IMR-90 (cell line): ENCODE data around the gene SLC19A1.

Experiments used
- BHLHE40 ChIP-seq: fragments of 150-350 bp; IDR thresholded peaks from 2 replicates; pipeline ENCODE4 v1.6.1; 2016; ENCODE audit warnings: mild to moderate bottlenecking, low read depth, low read length
- CHD1 ChIP-seq: IDR thresholded peaks from 2 replicates; pipeline ENCODE4 v1.6.1; 2012; ENCODE audit warnings: low read depth, low read length, improper control_type of control experiment
- POLR2A ChIP-seq: IDR thresholded peaks from 2 replicates; pipeline ENCODE4 v1.6.1; 2012; ENCODE audit warnings: mild to moderate bottlenecking, low read depth, low read length
- RCOR1 ChIP-seq: IDR thresholded peaks from 2 replicates; pipeline ENCODE4 v1.6.1; 2012; ENCODE audit warnings: mild to moderate bottlenecking, low read length, improper control_type of control experiment; ENCODE audit not compliant: insufficient replicate concordance
- TF ChIP-seq, protein P1 (sequence below): conservative IDR thresholded peaks from 2 replicates; pipeline ENCODE4 v1.5.1; 2012; ENCODE audit warnings: mild to moderate bottlenecking, low read depth, low read length, improper control_type of control experiment
- TF ChIP-seq, protein P2 (sequence below): fragments of 150-350 bp; IDR thresholded peaks from 2 replicates; pipeline ENCODE4 v1.6.1; 2017; ENCODE audit warnings: mild to moderate bottlenecking, antibody characterized with exemption, low read length, low read depth

DNA sequence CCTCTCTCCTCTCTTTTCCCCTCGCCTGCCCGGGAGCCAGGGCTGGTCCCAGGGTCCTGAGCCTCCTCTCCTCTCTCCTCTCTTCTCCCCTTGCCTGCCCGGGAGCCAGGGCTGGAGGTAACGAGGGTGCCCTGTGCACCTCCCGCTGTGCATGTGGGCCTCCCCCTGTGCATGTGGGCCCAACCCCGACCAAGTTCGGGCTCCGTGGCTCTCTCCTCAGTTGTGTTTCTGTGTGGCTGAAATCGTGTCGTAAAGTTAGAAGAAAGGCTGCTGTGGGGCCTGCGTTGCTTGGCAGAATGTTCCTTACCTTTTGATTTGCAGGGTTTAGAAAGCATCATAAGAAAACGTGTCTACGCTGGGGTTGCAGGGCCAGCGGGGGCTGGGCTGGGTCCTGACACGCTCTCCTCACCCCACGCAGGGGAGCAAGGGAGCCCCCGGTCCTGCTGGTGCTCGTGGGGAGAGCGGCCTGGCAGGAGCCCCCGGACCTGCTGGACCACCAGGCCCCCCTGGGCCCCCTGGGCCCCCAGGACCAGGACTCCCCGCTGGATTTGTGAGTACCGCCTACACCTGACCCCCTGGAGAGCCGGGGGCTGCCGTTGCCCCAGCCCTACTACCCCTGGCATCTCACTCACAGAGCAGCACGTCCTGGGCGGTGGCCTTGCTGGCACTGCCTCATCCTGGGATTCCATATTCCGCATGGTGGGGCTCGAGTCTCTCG, 55.6 kb downstream of the SLC19A1 start:
- TF ChIP-seq, protein P1, sequence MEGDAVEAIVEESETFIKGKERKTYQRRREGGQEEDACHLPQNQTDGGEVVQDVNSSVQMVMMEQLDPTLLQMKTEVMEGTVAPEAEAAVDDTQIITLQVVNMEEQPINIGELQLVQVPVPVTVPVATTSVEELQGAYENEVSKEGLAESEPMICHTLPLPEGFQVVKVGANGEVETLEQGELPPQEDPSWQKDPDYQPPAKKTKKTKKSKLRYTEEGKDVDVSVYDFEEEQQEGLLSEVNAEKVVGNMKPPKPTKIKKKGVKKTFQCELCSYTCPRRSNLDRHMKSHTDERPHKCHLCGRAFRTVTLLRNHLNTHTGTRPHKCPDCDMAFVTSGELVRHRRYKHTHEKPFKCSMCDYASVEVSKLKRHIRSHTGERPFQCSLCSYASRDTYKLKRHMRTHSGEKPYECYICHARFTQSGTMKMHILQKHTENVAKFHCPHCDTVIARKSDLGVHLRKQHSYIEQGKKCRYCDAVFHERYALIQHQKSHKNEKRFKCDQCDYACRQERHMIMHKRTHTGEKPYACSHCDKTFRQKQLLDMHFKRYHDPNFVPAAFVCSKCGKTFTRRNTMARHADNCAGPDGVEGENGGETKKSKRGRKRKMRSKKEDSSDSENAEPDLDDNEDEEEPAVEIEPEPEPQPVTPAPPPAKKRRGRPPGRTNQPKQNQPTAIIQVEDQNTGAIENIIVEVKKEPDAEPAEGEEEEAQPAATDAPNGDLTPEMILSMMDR, result no peak
- TF ChIP-seq BHLHE40, result no peak
- TF ChIP-seq POLR2A, result no peak
- TF ChIP-seq, protein P2, sequence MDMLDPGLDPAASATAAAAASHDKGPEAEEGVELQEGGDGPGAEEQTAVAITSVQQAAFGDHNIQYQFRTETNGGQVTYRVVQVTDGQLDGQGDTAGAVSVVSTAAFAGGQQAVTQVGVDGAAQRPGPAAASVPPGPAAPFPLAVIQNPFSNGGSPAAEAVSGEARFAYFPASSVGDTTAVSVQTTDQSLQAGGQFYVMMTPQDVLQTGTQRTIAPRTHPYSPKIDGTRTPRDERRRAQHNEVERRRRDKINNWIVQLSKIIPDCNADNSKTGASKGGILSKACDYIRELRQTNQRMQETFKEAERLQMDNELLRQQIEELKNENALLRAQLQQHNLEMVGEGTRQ, result no peak
- TF ChIP-seq RCOR1, result no peak
- TF ChIP-seq CHD1, result no peak
